OCI-LY7 (cell line): ENCODE data around the gene OASL.

Experiments
- CTCF ChIP-seq: fragments of 200-600 bp; sonication (generic); conservative IDR thresholded peaks from 2 replicates; pipeline ENCODE4 v1.5.1; 2014; ENCODE audit warnings: mild to moderate bottlenecking, antibody characterized with exemption, low read length, moderate library complexity, mixed read lengths
- EZH2phosphoT487 ChIP-seq: fragments of 200-600 bp; sonication (generic); IDR thresholded peaks from 2 replicates; pipeline ENCODE4 v1.6.1; 2018; ENCODE audit warnings: low read depth, borderline replicate concordance, mild to moderate bottlenecking, mixed run types, antibody characterized with exemption, low read length, moderate library complexity, mixed read lengths

GRCh38 chr12:121003650-121004049, 35.4 kb downstream of the OASL start:
- no peak for TF ChIP-seq EZH2phosphoT487
- TF ChIP-seq CTCF: peak; percentile 50
